ENCODE data around the gene ZNF638.

GRCh38 chr2:71455011-71455740, 123.6 kb downstream of the ZNF638 start:
- TF ChIP-seq RAD21 (IDR thresholded peaks at IDR 0.05) (no peak), TAF1 (conservative IDR thresholded peaks at IDR 0.05) (no peak), YY1 (IDR thresholded peaks at IDR 0.05) (no peak), HNF4G (IDR thresholded peaks at IDR 0.05) (no peak), EGR1 (IDR thresholded peaks at IDR 0.05; ENCODE audit: low read depth in 2 of 2) (no peak), JUND (IDR thresholded peaks at IDR 0.05) (no peak), GABPA (IDR thresholded peaks at IDR 0.05 in 1 of 2, conservative IDR thresholded peaks at IDR 0.05 in 1 of 2) (no peak), MAX (IDR thresholded peaks at IDR 0.05) (no peak), SP1 (IDR thresholded peaks at IDR 0.05) (no peak), ATF3 (IDR thresholded peaks at IDR 0.05) (no peak), FOXA1 (IDR thresholded peaks at IDR 0.05) (no peak), NR2F2 (IDR thresholded peaks at IDR 0.05) (no peak)
- TF ChIP-seq, protein P1, sequence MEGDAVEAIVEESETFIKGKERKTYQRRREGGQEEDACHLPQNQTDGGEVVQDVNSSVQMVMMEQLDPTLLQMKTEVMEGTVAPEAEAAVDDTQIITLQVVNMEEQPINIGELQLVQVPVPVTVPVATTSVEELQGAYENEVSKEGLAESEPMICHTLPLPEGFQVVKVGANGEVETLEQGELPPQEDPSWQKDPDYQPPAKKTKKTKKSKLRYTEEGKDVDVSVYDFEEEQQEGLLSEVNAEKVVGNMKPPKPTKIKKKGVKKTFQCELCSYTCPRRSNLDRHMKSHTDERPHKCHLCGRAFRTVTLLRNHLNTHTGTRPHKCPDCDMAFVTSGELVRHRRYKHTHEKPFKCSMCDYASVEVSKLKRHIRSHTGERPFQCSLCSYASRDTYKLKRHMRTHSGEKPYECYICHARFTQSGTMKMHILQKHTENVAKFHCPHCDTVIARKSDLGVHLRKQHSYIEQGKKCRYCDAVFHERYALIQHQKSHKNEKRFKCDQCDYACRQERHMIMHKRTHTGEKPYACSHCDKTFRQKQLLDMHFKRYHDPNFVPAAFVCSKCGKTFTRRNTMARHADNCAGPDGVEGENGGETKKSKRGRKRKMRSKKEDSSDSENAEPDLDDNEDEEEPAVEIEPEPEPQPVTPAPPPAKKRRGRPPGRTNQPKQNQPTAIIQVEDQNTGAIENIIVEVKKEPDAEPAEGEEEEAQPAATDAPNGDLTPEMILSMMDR (IDR thresholded peaks at IDR 0.05; ENCODE audit: low read depth, low read length, missing input control) = no peak
